GM23338 (cell line): ENCODE measurements around the gene CER1. TPM values are rescaled to one million over a fixed set of nuclear protein-coding genes. Genes with fewer than 3 reads are reported as not detected.

Experiments used
- ATAC-seq: fragments of 200-7000 bp; cut with Tn5 transposase; 3 replicates; pipeline ENCODE4 v1.9.1; 2020
- DNase-seq: peaks from one replicate; pipeline ENCODE4 v3.0.0-alpha.2; 2015; ENCODE audit warnings: low spot score
- H2AFZ ChIP-seq: fragments of 200-600 bp; sonication (generic); 2 replicates; pipeline ENCODE4 v1.8.0; 2016; ENCODE audit warnings: antibody characterized with exemption, mild to moderate bottlenecking, moderate library complexity
- H3F3A ChIP-seq: fragments of 200-600 bp; sonication (generic); replicated peaks from 2 replicates; pipeline ENCODE4 v1.8.0; 2017; ENCODE audit warnings: antibody characterized with exemption, mixed run types, low read depth
- H3K27ac ChIP-seq: fragments of 200-600 bp; sonication (generic); 2 replicates; pipeline ENCODE4 v1.6.1; 2016; ENCODE audit warnings: low read depth
- H3K27me3 ChIP-seq: fragments of 200-600 bp; sonication (generic); 2 replicates; pipeline ENCODE4 v1.8.0; 2016; ENCODE audit warnings: mild to moderate bottlenecking, mixed run types, moderate library complexity; ENCODE audit not compliant: insufficient read depth
- H3K36me3 ChIP-seq: fragments of 200-600 bp; sonication (generic); 2 replicates; pipeline ENCODE4 v1.8.0; 2016; ENCODE audit warnings: mild to moderate bottlenecking; ENCODE audit not compliant: insufficient read depth
- H3K4me1 ChIP-seq: fragments of 200-600 bp; sonication (generic); 2 replicates; pipeline ENCODE4 v1.8.0; 2016; ENCODE audit warnings: mild to moderate bottlenecking, moderate library complexity; ENCODE audit not compliant: insufficient read depth
- H3K4me2 ChIP-seq: fragments of 200-600 bp; sonication (generic); 2 replicates; pipeline ENCODE4 v1.7.1; 2017; ENCODE audit warnings: mixed run types
- H3K4me3 ChIP-seq: fragments of 200-600 bp; sonication (generic); 2 replicates; pipeline ENCODE4 v1.6.1; 2016; ENCODE audit warnings: mixed run types
- H3K79me2 ChIP-seq: fragments of 200-600 bp; sonication (generic); replicated peaks from 2 replicates; pipeline ENCODE4 v1.8.0; 2017; ENCODE audit warnings: mild to moderate bottlenecking; ENCODE audit not compliant: insufficient read depth
- H3K9me2 ChIP-seq: fragments of 200-600 bp; sonication (generic); 2 replicates; pipeline ENCODE4 v1.8.0; 2017; ENCODE audit not compliant: insufficient read depth
- H4K20me1 ChIP-seq: fragments of 200-600 bp; sonication (generic); replicated peaks from 2 replicates; pipeline ENCODE4 v1.8.0; 2017; ENCODE audit warnings: mild to moderate bottlenecking; ENCODE audit not compliant: insufficient read depth
- H3K27ac Mint-ChIP-seq: 2 replicates; pipeline ENCODE4 v1.8.0; 2020; ENCODE audit warnings: inconsistent platforms, mild to moderate bottlenecking, moderate library complexity, mixed read lengths
- H3K27me3 Mint-ChIP-seq: 3 replicates; pipeline ENCODE4 v1.8.0; 2022; ENCODE audit warnings: low read depth, mild to moderate bottlenecking, moderate library complexity, mixed read lengths, inconsistent platforms; ENCODE audit not compliant: insufficient read depth, poor library complexity
- H3K36me3 Mint-ChIP-seq: 3 replicates; pipeline ENCODE4 v1.8.0; 2021; ENCODE audit warnings: low read depth, mild to moderate bottlenecking, inconsistent platforms, moderate library complexity, mixed read lengths
- H3K4me1 Mint-ChIP-seq: 3 replicates; pipeline ENCODE4 v1.8.0; 2020; ENCODE audit warnings: mild to moderate bottlenecking, inconsistent platforms, mixed read lengths
- H3K4me3 Mint-ChIP-seq: 3 replicates; pipeline ENCODE4 v1.8.0; 2021; ENCODE audit warnings: moderate library complexity, mild to moderate bottlenecking, inconsistent platforms, mixed read lengths
- H3K9me3 Mint-ChIP-seq: 3 replicates; pipeline ENCODE4 v1.8.0; 2020; ENCODE audit warnings: moderate library complexity, mild to moderate bottlenecking, inconsistent platforms, mixed read lengths
- CREB1 ChIP-seq: fragments of 250-450 bp; sonication (Bioruptor Pico); IDR thresholded peaks from 2 replicates; pipeline ENCODE4 v1.5.0; 2020; ENCODE audit warnings: low read depth, mild to moderate bottlenecking, moderate library complexity
- EZH2 ChIP-seq: fragments of 200-600 bp; sonication (generic); IDR thresholded peaks from one replicate; pipeline ENCODE4 v1.8.0; 2017; ENCODE audit warnings: antibody characterized with exemption, mild to moderate bottlenecking, low read depth; ENCODE audit not compliant: unreplicated experiment
- JUNB ChIP-seq: IDR thresholded peaks from one replicate; pipeline ENCODE4 v1.6.1; 2016; ENCODE audit warnings: antibody characterized with exemption; ENCODE audit not compliant: unreplicated experiment
- NANOG ChIP-seq: IDR thresholded peaks from 2 replicates; pipeline ENCODE4 v1.6.1; 2016; ENCODE audit warnings: antibody characterized with exemption, borderline replicate concordance
- POLR2AphosphoS5 ChIP-seq: IDR thresholded peaks from 2 replicates; pipeline ENCODE4 v1.6.1; 2016; ENCODE audit warnings: antibody characterized with exemption, low read depth
- ZNF114 ChIP-seq: fragments of 250-450 bp; sonication (Bioruptor Pico); IDR thresholded peaks from 2 replicates; pipeline ENCODE4 v1.5.0; 2020; ENCODE audit warnings: mild to moderate bottlenecking, moderate library complexity
- ZNF331 ChIP-seq: fragments of 250-450 bp; sonication (Bioruptor Pico); IDR thresholded peaks from 2 replicates; pipeline ENCODE4 v1.5.0; 2020; ENCODE audit warnings: low read depth, mild to moderate bottlenecking, moderate library complexity
- polyA plus RNA-seq: library from polyadenylated mRNA; unstranded; fragments of >200 nt; fragmentation: Nextera tagmentation; extraction: Ambion mirVana; gene quantifications from 2 replicates; pipeline ENCODE4 v1.2.1, GENCODE V29; 2016
- total RNA-seq: library from RNA; depleted of rRNA; stranded (reverse); fragments of >200 nt; shearing (Covaris generic); gene quantifications from 2 replicates; pipeline ENCODE4 v1.2.3, GENCODE V29; 2014
- TF ChIP-seq, protein P1 (sequence below): IDR thresholded peaks from one replicate; pipeline ENCODE4 v1.6.1; 2018; ENCODE audit warnings: antibody characterized with exemption; ENCODE audit not compliant: unreplicated experiment

The CER1 gene
- total and polyA plus RNA-seq, 2 experiments from 2014 or later, result 0.73 to 4.4 TPM

- no peaks in the 10 kb centered on the region for H3K9me2 ChIP-seq
- ATAC-seq, result no peak
- H3K4me3 ChIP-seq, result no peak overlapping the region
- peaks cover 5% of the 10 kb centered on the region; the same call in 2 of the 3 replicates for H3K4me1 Mint-ChIP-seq
- no peaks in the 10 kb centered on the region for H4K20me1 ChIP-seq
- no peak for DNase-seq
- no peaks in the 10 kb centered on the region for H3K4me1 ChIP-seq
- no peak overlapping the region for H3K4me3 Mint-ChIP-seq
- no peak overlapping the region for H2AFZ ChIP-seq
- H3K36me3 Mint-ChIP-seq, result no peaks in the 10 kb centered on the region
- no peak overlapping the region for H3K4me2 ChIP-seq
- no peaks in the 10 kb centered on the region for H3K36me3 ChIP-seq
- no peak overlapping the region for H3K27ac ChIP-seq
- H3K9me3 Mint-ChIP-seq, result no peaks in the 10 kb centered on the region
- H3K27me3 Mint-ChIP-seq, result no peaks in the 10 kb centered on the region
- H3K27ac Mint-ChIP-seq, result no peak overlapping the region
- no peaks in the 10 kb centered on the region for H3F3A ChIP-seq
- no peaks in the 10 kb centered on the region for H3K79me2 ChIP-seq
- TF ChIP-seq, protein P1, sequence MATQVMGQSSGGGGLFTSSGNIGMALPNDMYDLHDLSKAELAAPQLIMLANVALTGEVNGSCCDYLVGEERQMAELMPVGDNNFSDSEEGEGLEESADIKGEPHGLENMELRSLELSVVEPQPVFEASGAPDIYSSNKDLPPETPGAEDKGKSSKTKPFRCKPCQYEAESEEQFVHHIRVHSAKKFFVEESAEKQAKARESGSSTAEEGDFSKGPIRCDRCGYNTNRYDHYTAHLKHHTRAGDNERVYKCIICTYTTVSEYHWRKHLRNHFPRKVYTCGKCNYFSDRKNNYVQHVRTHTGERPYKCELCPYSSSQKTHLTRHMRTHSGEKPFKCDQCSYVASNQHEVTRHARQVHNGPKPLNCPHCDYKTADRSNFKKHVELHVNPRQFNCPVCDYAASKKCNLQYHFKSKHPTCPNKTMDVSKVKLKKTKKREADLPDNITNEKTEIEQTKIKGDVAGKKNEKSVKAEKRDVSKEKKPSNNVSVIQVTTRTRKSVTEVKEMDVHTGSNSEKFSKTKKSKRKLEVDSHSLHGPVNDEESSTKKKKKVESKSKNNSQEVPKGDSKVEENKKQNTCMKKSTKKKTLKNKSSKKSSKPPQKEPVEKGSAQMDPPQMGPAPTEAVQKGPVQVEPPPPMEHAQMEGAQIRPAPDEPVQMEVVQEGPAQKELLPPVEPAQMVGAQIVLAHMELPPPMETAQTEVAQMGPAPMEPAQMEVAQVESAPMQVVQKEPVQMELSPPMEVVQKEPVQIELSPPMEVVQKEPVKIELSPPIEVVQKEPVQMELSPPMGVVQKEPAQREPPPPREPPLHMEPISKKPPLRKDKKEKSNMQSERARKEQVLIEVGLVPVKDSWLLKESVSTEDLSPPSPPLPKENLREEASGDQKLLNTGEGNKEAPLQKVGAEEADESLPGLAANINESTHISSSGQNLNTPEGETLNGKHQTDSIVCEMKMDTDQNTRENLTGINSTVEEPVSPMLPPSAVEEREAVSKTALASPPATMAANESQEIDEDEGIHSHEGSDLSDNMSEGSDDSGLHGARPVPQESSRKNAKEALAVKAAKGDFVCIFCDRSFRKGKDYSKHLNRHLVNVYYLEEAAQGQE, result no peak
- H3K27me3 ChIP-seq, result no peaks in the 10 kb centered on the region
Observed at GRCh38 chr9:14766299-14766698, 43.8 kb upstream of the CER1 start.

- DNase-seq, result no peak
- Mint-ChIP-seq H3K4me3 (no peak overlapping the region), H3K36me3 (no peaks in the 10 kb centered on the region), H3K4me1 (no peaks in the 10 kb centered on the region), H3K27ac (no peak overlapping the region), H3K9me3 (no peaks in the 10 kb centered on the region), H3K27me3 (no peaks in the 10 kb centered on the region)
- ATAC-seq, result no peak
- Histone ChIP-seq H4K20me1 (no peaks in the 10 kb centered on the region), H2AFZ (no peak overlapping the region), H3K4me1 (no peaks in the 10 kb centered on the region), H3K36me3 (no peaks in the 10 kb centered on the region), H3K4me2 (no peak overlapping the region), H3K79me2 (no peaks in the 10 kb centered on the region), H3F3A (no peaks in the 10 kb centered on the region), H3K4me3 (no peak overlapping the region), H3K9me2 (peaks cover 4% of the 10 kb centered on the region; the same call in 1 of the 2 replicates), H3K27me3 (no peaks in the 10 kb centered on the region), H3K27ac (no peak overlapping the region)
- TF ChIP-seq CREB1 (CRISPR knock-in tag) (no peak), EZH2 (no peak), ZNF331 (CRISPR knock-in tag) (no peak), JUNB (no peak), ZNF114 (CRISPR knock-in tag) (no peak), NANOG (no peak)
Observed at GRCh38 chr9:14761584-14761983, 39.1 kb upstream of the CER1 start.

DNA sequence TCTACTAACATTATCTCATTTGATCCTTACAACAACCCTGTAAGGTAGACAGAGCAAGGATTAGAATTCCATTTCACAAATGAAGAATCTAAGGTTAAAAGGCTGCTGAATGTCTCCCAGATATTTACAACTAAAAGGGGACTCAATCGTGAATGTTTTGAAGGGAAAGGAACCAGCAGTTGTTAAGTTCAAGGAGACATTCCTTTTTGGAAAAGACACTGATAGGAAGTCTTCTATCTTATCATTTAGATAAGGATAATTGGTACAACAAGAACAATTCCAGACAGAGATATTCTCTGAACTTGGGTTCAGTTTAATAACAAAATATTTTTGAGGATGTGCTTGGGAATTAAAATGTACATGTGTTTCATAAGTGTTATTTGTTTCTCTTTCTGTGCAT lies 37.5 kb upstream of the CER1 start:
- H3K79me2 ChIP-seq, result no peaks in the 10 kb centered on the region
- DNase-seq (no peak), ATAC-seq (no peak)
- H3K36me3 ChIP-seq, result no peaks in the 10 kb centered on the region
- no peak overlapping the region for H3K4me3 ChIP-seq
- no peaks in the 10 kb centered on the region for H3F3A ChIP-seq
- H3K4me1 Mint-ChIP-seq, result no peaks in the 10 kb centered on the region
- no peaks in the 10 kb centered on the region for H3K36me3 Mint-ChIP-seq
- H3K27ac ChIP-seq, result no peak overlapping the region
- H3K4me2 ChIP-seq, result no peak overlapping the region
- H3K9me3 Mint-ChIP-seq, result no peaks in the 10 kb centered on the region
- no peaks in the 10 kb centered on the region for H4K20me1 ChIP-seq
- H2AFZ ChIP-seq, result no peak overlapping the region
- TF ChIP-seq CREB1 (CRISPR knock-in tag) (no peak), EZH2 (no peak), POLR2AphosphoS5 (no peak), NANOG (no peak)
- TF ChIP-seq, protein P1, result no peak
- H3K9me2 ChIP-seq, result peaks cover 4% of the 10 kb centered on the region; the same call in 1 of the 2 replicates
- H3K27me3 Mint-ChIP-seq, result no peaks in the 10 kb centered on the region
- H3K27ac Mint-ChIP-seq, result no peak overlapping the region
- no peak overlapping the region for H3K4me3 Mint-ChIP-seq
- H3K4me1 ChIP-seq, result no peaks in the 10 kb centered on the region
- H3K27me3 ChIP-seq, result no peaks in the 10 kb centered on the region
